GM12878 (cell line): ENCODE measurements around the gene CHAF1A. TPM values are rescaled to one million over a fixed set of nuclear protein-coding genes. Genes with fewer than 3 reads are reported as not detected.

Source experiments
- ATAC-seq: fragments of 200-7000 bp; cut with Tn5 transposase; 3 replicates; pipeline ENCODE4 v1.9.1; 2020; ENCODE audit warnings: mild to moderate bottlenecking, moderate library complexity
- Bru-seq: library from RNA; stranded (reverse); fragments of 400-500 nt; gene quantifications from one replicate; lab custom pipeline; 2021; lab: Mats Ljungman, UMichigan
- BruChase-seq, 2 experiments: library from RNA; stranded (reverse); fragments of 400-500 nt; gene quantifications; one replicate each; lab custom pipeline; 2021; lab: Mats Ljungman, UMichigan
- BruUV-seq: library from RNA; stranded (reverse); fragments of 400-500 nt; replicated peaks from 2 replicates; lab custom pipeline; 2021; lab: Mats Ljungman, UMichigan
- CTCF ChIA-PET: fragments of 300-600 bp; sonication (Branson Sonifier 250); formaldehyde crosslinking; extraction: SDS; loops from one replicate; lab custom pipeline; 2021; ENCODE audit warnings: inconsistent platforms; lab: Yijun Ruan, JAX
- POLR2A ChIA-PET: fragments of 350-600 bp; formaldehyde crosslinking; extraction: SDS; loops from one replicate; lab custom pipeline; 2021; ENCODE audit warnings: inconsistent platforms; lab: Charles Lee
- RAD21 ChIA-PET: fragments of 300-600 bp; sonication (Branson Sonifier 250); formaldehyde crosslinking; loops from one replicate; lab custom pipeline; 2023; ENCODE audit warnings: antibody characterized with exemption; ENCODE audit not compliant: unreplicated experiment; lab: Charles Lee
- SMC1A ChIA-PET: fragments of 300-600 bp; sonication (Branson Sonifier 250); formaldehyde crosslinking; loops from one replicate; lab custom pipeline; 2023; ENCODE audit not compliant: unreplicated experiment, uncharacterized antibody; lab: Charles Lee
- DNase-seq: peaks from one replicate; pipeline ENCODE4 v3.0.0-alpha.2; 2011; ENCODE audit warnings: low read depth, low spot score
- FAIRE-seq: peaks from 3 replicates; lab custom pipeline; 2011; peaks lifted over from hg19 to GRCh38; lab: Jason Lieb, UNC
- H2AFZ ChIP-seq: 2 replicates; pipeline ENCODE4 v1.6.0; 2011; ENCODE audit warnings: low read depth, low read length, control low read depth; ENCODE audit not compliant: control insufficient read depth
- H3K27ac ChIP-seq: 2 replicates; pipeline ENCODE4 v1.5.1; 2011; ENCODE audit warnings: control low read depth; ENCODE audit not compliant: control insufficient read depth, insufficient read depth
- H3K27me3 ChIP-seq, 2 experiments: replicated peaks in 1 of 2; 2 replicates each; pipeline versions ENCODE4 v1.6.0 to v1.6.1; 2011; ENCODE audit warnings: low read length in 1 of 2; ENCODE audit not compliant: control insufficient read depth in 2 of 2, insufficient read depth in 2 of 2
- H3K36me3 ChIP-seq, 2 experiments: 2 replicates each; pipeline ENCODE4 v1.5.1; 2011; ENCODE audit warnings: low read length in 1 of 2; ENCODE audit not compliant: control insufficient read depth in 2 of 2, insufficient read depth in 2 of 2
- H3K4me1 ChIP-seq: 2 replicates; pipeline ENCODE4 v1.6.1; 2011; ENCODE audit warnings: mild to moderate bottlenecking, low read length, moderate library complexity, mixed read lengths; ENCODE audit not compliant: control insufficient read depth, insufficient read depth
- H3K4me2 ChIP-seq: 2 replicates; pipeline ENCODE4 v1.6.0; 2011; ENCODE audit warnings: control low read depth; ENCODE audit not compliant: control insufficient read depth, insufficient read depth
- H3K4me3 ChIP-seq: fragments of 200-600 bp; sonication (generic); 2 replicates; pipeline ENCODE4 v1.5.1; 2016
- H3K79me2 ChIP-seq: 2 replicates; pipeline ENCODE4 v1.6.0; 2011; ENCODE audit warnings: low read length; ENCODE audit not compliant: control insufficient read depth, insufficient read depth
- H3K9ac ChIP-seq: 2 replicates; pipeline ENCODE4 v1.8.0; 2011; ENCODE audit warnings: low read length, control low read depth, mixed read lengths; ENCODE audit not compliant: control insufficient read depth, insufficient read depth
- H3K9me3 ChIP-seq: replicated peaks from 3 replicates; pipeline ENCODE4 v1.5.1; 2011; ENCODE audit warnings: mild to moderate bottlenecking, low read length; ENCODE audit not compliant: control insufficient read depth, insufficient read depth
- H4K20me1 ChIP-seq: 2 replicates; pipeline ENCODE4 v1.6.0; 2011; ENCODE audit not compliant: control insufficient read depth, insufficient read depth
- BHLHE40 ChIP-seq, 2 experiments: fragments of 450-650 bp in 1 of 2; IDR thresholded peaks; 2 replicates each; pipeline ENCODE4 v1.6.1; 2011 to 2017; ENCODE audit warnings: low read depth in 2 of 2, borderline replicate concordance in 1 of 2, improper control_type of control experiment in 1 of 2, low read length in 1 of 2, mild to moderate bottlenecking in 1 of 2
- CHD2 ChIP-seq: IDR thresholded peaks from 2 replicates; pipeline ENCODE4 v1.6.1; 2011; ENCODE audit warnings: low read depth, low read length, improper control_type of control experiment, borderline replicate concordance
- CREM ChIP-seq: IDR thresholded peaks from 2 replicates; pipeline ENCODE4 v1.6.1; 2014; ENCODE audit warnings: antibody characterized with exemption, low read depth
- IRF4 ChIP-seq: IDR thresholded peaks from 2 replicates; pipeline ENCODE4 v1.6.1; 2011; ENCODE audit warnings: low read depth, low read length
- NFYA ChIP-seq: IDR thresholded peaks from 2 replicates; pipeline ENCODE4 v1.6.1; 2011; ENCODE audit warnings: low read depth, mild to moderate bottlenecking, low read length, improper control_type of control experiment, borderline replicate concordance
- RAD51 ChIP-seq: fragments of 450-650 bp; IDR thresholded peaks from 2 replicates; pipeline ENCODE4 v1.6.1; 2016; ENCODE audit warnings: moderate library complexity, mild to moderate bottlenecking, inconsistent platforms
- WGBS: methylation state at CpG from one replicate; pipeline ENCODE4 v1.1.6; 2016; ENCODE audit warnings: low lambda C conversion rate; ENCODE audit not compliant: insufficient replicate concordance, insufficient coverage; ENCODE audit errors: missing lambda C conversion rate; 5-methylcytosine and 5-hydroxymethylcytosine counted together
- in situ Hi-C: fragments of 300-500 bp; cut with MboI; formaldehyde crosslinking; loops from 9 replicates; pipeline ENCODE4 v1.14.3; 2018; ENCODE audit warnings: mixed read lengths
- intact Hi-C: fragments of 100-400 bp; cut with micrococcal nuclease; formaldehyde crosslinking; loops from one replicate; pipeline ENCODE4 v1.14.2; 2022; ENCODE audit not compliant: unreplicated experiment
- long read RNA-seq, 2 experiments: library from polyadenylated mRNA; unstranded; transcript quantifications; one replicate each; pipeline ENCODE4 v2.0.0, GENCODE V29; 2019 to 2020
- polyA minus RNA-seq, 3 experiments: library from RNA; depleted of rRNA, polyadenylated mRNA; stranded (reverse); fragments of >200 nt; gene quantifications; 2 replicates each; pipeline ENCODE4 v1.2.3, GENCODE V29; 2011
- polyA plus RNA-seq, 11 experiments: library from polyadenylated mRNA; depleted of rRNA in 4 of 11; unstranded in 6 of 11; stranded (reverse) in 5 of 11; fragments of >200 nt; fragmentation: Nextera tagmentation in 4 of 11; fragmentation: Illumina TruSeq in 1 of 11; extraction: Ambion mirVana in 4 of 11; extraction: Trizol in 1 of 11; gene quantifications; 1 replicate in 1 of 11; 2 replicates in 10 of 11; pipeline versions ENCODE4 v1.2.1 to v1.2.3, GENCODE V29; 2011 to 2016; ENCODE audit warnings: inconsistent platforms in 2 of 11, missing spikeins in 2 of 11, low read depth in 1 of 11
- total RNA-seq, 4 experiments: library from RNA; depleted of rRNA in 3 of 4; stranded (reverse); fragments of >200 nt in 3 of 4; fragmentation: Illumina TruSeq in 1 of 4; extraction: Trizol in 1 of 4; gene quantifications; 2 replicates each; pipeline versions ENCODE4 v1.2.1 to v1.2.3, GENCODE V29; 2013 to 2021
- TF ChIP-seq, protein P1 (sequence below): fragments of 450-650 bp; IDR thresholded peaks from 2 replicates; pipeline ENCODE4 v1.6.1; 2014; ENCODE audit warnings: mild to moderate bottlenecking
- TF ChIP-seq, protein P2 (sequence below): fragments of 450-650 bp; IDR thresholded peaks from 2 replicates; pipeline ENCODE4 v1.6.1; 2017; ENCODE audit warnings: mild to moderate bottlenecking, low read depth, inconsistent platforms; ENCODE audit not compliant: poor library complexity, severe bottlenecking
- TF ChIP-seq, protein P3 (sequence below): IDR thresholded peaks from 2 replicates; pipeline ENCODE4 v1.6.1; 2012; ENCODE audit warnings: low read depth, low read length, improper control_type of control experiment

CHAF1A gene, protein sequence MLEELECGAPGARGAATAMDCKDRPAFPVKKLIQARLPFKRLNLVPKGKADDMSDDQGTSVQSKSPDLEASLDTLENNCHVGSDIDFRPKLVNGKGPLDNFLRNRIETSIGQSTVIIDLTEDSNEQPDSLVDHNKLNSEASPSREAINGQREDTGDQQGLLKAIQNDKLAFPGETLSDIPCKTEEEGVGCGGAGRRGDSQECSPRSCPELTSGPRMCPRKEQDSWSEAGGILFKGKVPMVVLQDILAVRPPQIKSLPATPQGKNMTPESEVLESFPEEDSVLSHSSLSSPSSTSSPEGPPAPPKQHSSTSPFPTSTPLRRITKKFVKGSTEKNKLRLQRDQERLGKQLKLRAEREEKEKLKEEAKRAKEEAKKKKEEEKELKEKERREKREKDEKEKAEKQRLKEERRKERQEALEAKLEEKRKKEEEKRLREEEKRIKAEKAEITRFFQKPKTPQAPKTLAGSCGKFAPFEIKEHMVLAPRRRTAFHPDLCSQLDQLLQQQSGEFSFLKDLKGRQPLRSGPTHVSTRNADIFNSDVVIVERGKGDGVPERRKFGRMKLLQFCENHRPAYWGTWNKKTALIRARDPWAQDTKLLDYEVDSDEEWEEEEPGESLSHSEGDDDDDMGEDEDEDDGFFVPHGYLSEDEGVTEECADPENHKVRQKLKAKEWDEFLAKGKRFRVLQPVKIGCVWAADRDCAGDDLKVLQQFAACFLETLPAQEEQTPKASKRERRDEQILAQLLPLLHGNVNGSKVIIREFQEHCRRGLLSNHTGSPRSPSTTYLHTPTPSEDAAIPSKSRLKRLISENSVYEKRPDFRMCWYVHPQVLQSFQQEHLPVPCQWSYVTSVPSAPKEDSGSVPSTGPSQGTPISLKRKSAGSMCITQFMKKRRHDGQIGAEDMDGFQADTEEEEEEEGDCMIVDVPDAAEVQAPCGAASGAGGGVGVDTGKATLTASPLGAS
- 40.3 and 57.6 TPM in 2 replicates for total RNA-seq (2013; cell fraction: nucleolus; rRNA removed)
- 33.0 and 37.7 TPM in 2 replicates for total RNA-seq (2014; rRNA removed)
- 27.2 and 28.4 TPM in 2 replicates for total RNA-seq (2014; rRNA removed; fragmentation: Illumina TruSeq; extraction: Trizol)
- 59.8 and 69.1 TPM in 2 replicates for total RNA-seq (2021)
- polyA plus RNA-seq (2011; ENCODE audit: low read depth), result 8.7 TPM
- polyA plus RNA-seq (2011; rRNA removed), result 20.1 and 26.2 TPM in 2 replicates
- 26.2 and 48.9 TPM in 2 replicates for polyA plus RNA-seq (2011; cell fraction: cytosol; rRNA removed)
- 72.7 and 135 TPM in 2 replicates for polyA plus RNA-seq (2011; cell fraction: nucleus; rRNA removed)
- polyA plus RNA-seq (2012), result 22.8 and 27.9 TPM in 2 replicates
- polyA plus RNA-seq (2014; fragmentation: Illumina TruSeq; extraction: Trizol), result 30.6 and 41.4 TPM in 2 replicates
- 1 to 10 TPM; 1.3 to 3.2 TPM for polyA plus RNA-seq (2014; fragmentation: Nextera tagmentation; extraction: Ambion mirVana)
- 62.6 and 69.2 TPM in 2 replicates for polyA plus RNA-seq (2014; rRNA removed)
- polyA plus RNA-seq (2016; fragmentation: Nextera tagmentation; extraction: Ambion mirVana), result 10 to 100 TPM; 41.7 to 47.5 TPM
- polyA minus RNA-seq (2011; rRNA and poly(A)+ RNA removed), result 20.3 and 41.7 TPM in 2 replicates
- 19.2 and 24.8 TPM in 2 replicates for polyA minus RNA-seq (2011; cell fraction: cytosol; rRNA and poly(A)+ RNA removed)
- polyA minus RNA-seq (2011; cell fraction: nucleus; rRNA and poly(A)+ RNA removed), result 23.7 and 47.4 TPM in 2 replicates
- percentile 69 among the genes with signal in this experiment for Bru-seq, nascent RNA
- percentile 69 among the genes with signal in this experiment for BruChase-seq, experiment 1, labeled RNA remaining after a 6-hour chase
- BruChase-seq, experiment 2, labeled RNA remaining after a 2-hour chase, result percentile 72 among the genes with signal in this experiment
- long read RNA-seq, experiment 1, partial matches to known transcripts, result 9 of 12 reads
- long read RNA-seq, experiment 1, other reads (novel, unspliced or antisense), result 3 of 12 reads
- long read RNA-seq, experiment 2, partial matches to known transcripts, result 2 of 2 reads
- long read RNA-seq, experiment 2, other reads (novel, unspliced or antisense), result 0 of 2 reads

DNA sequence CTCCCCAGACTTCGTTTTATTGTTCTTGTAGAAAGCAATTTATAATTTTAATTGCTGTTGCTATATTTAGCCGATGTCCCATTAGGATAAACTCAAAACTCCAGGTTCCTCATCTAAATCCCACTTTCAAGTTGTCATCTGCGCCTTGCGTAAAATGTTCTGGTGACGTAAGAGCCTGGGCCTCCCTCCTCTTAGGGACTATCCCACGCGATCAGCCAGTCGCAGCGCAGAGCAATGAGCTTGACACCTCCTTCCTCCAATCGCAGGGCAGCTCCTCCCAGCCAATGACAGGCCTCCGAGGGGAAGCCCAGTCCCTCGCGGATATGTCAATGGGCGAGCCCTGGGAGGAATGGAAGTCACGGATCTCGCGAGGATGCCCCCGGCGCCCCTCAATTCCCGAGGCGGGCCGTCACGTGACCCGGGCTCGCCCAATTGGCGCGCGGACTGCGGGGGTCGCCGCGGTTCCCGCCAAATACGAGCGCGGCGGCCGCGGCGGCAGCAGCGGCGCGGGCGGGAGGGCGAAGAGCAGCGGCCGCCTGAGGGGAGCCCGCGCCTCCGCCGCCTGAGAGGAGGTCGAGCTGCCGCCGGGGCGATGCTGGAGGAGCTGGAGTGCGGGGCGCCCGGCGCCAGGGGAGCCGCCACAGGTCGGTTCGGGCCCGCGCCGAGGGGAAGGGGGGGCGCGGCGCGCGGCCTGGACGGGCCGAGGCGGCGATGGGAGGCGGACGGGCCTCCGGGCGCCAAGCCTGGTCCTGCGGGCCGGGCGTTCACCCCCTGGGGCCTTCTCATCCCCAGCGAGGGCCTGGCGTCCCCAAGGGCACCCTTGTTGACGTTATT, at the start of gene CHAF1A:
Gene CHAF1A (plus strand): TSS at position 470 of the 834 bp plus-strand sequence. CDS start 123 bp downstream, at position 593.
- no peaks in the 10 kb centered on the region for H4K20me1 ChIP-seq
- DNase-seq (peak; percentile 99), FAIRE-seq (peak; percentile 99), ATAC-seq (peak; percentile 95)
- ChIA-PET CTCF (interaction anchor here (0.6 to 1.8 kb wide), 19 partner anchors 15 to 236 kb away, joined by 3 to 24 read pairs (median 3); partner anchors contain the start of gene MPND), SMC1A (interaction anchor here (0.6 to 2.9 kb wide), 6 partner anchors 22 to 64 kb away, joined by 3 to 13 read pairs (median 6); partner anchors contain the start of genes MPND and STAP2), RAD21 (interaction anchor here (0.6 to 1.5 kb wide), 14 partner anchors 8 to 417 kb away, joined by 3 to 17 read pairs (median 5); partner anchors contain the start of genes EEF2, HDGFL2 and MPND), POLR2A (interaction anchor here (0.5 to 1.5 kb wide), 16 partner anchors 21 to 639 kb away, joined by 3 to 18 read pairs (median 4); partner anchors contain the start of genes EBI3, HDGFL2, MPND and MRPL54)
- peak within 1 kb of the TSS; percentile 90 for H3K27ac ChIP-seq
- peak within 1 kb of the TSS; percentile 98 for H3K9ac ChIP-seq
- no peaks in the 10 kb centered on the region for H3K9me3 ChIP-seq
- peak within 1 kb of the TSS; percentile 75 for H2AFZ ChIP-seq
- in situ Hi-C loops (no loop called here), intact Hi-C loops (loop anchor here (1.0 to 5.0 kb wide), 3 partner anchors 55 to 415 kb away; partner anchors contain the start of genes EEF2 and UBXN6)
- BruUV-seq, result no TSS peak
- under 1% methylated on average over 73 of the region's 84 CpGs for WGBS
- peaks cover 72% of the 10 kb centered on the region for H3K79me2 ChIP-seq
- peaks cover 0 to 2% of the 10 kb centered on the region in 2 experiments; a peak in 3 of 4 replicates for H3K36me3 ChIP-seq
- peaks cover 3% of the 10 kb centered on the region; the same call in 1 of the 2 replicates for H3K4me1 ChIP-seq
- no peaks in the 10 kb centered on the region for H3K27me3 ChIP-seq
- peak within 1 kb of the TSS; percentile 97 for H3K4me2 ChIP-seq
- peak within 1 kb of the TSS; percentile 100 for H3K4me3 ChIP-seq
- TF ChIP-seq BHLHE40 (IDR thresholded peaks at IDR 0.05; ENCODE audit: borderline replicate concordance in 1 of 2, low read depth in 2 of 2, low read length in 1 of 2), result peak; percentile 69 to 98; a peak in 3 of 4 replicates
- TF ChIP-seq, protein P1, sequence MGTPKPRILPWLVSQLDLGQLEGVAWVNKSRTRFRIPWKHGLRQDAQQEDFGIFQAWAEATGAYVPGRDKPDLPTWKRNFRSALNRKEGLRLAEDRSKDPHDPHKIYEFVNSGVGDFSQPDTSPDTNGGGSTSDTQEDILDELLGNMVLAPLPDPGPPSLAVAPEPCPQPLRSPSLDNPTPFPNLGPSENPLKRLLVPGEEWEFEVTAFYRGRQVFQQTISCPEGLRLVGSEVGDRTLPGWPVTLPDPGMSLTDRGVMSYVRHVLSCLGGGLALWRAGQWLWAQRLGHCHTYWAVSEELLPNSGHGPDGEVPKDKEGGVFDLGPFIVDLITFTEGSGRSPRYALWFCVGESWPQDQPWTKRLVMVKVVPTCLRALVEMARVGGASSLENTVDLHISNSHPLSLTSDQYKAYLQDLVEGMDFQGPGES, result peak; percentile 95
- TF ChIP-seq, protein P2, sequence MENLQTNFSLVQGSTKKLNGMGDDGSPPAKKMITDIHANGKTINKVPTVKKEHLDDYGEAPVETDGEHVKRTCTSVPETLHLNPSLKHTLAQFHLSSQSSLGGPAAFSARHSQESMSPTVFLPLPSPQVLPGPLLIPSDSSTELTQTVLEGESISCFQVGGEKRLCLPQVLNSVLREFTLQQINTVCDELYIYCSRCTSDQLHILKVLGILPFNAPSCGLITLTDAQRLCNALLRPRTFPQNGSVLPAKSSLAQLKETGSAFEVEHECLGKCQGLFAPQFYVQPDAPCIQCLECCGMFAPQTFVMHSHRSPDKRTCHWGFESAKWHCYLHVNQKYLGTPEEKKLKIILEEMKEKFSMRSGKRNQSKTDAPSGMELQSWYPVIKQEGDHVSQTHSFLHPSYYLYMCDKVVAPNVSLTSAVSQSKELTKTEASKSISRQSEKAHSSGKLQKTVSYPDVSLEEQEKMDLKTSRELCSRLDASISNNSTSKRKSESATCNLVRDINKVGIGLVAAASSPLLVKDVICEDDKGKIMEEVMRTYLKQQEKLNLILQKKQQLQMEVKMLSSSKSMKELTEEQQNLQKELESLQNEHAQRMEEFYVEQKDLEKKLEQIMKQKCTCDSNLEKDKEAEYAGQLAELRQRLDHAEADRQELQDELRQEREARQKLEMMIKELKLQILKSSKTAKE, result peak; percentile 66
- TF ChIP-seq, protein P3, sequence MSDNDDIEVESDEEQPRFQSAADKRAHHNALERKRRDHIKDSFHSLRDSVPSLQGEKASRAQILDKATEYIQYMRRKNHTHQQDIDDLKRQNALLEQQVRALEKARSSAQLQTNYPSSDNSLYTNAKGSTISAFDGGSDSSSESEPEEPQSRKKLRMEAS, result peak; percentile 97
- TF ChIP-seq CREM, result peak; percentile 93
- no peak for TF ChIP-seq IRF4
- TF ChIP-seq NFYA, result peak; percentile 30; the same call in 1 of the 2 replicates
- peak; percentile 100 for TF ChIP-seq CHD2
- peak; percentile 98 for TF ChIP-seq RAD51
